ENCODE data around the gene AP4S1. TPM values are rescaled to one million over a fixed set of nuclear protein-coding genes. Genes with fewer than 3 reads are reported as not detected.

AP4S1 gene
- total RNA-seq, 1 donor from 2014 or later: 11.4 TPM

- Mint-ChIP-seq H3K9me3 (no peaks in the 10 kb centered on the region), H3K4me3 (no peak overlapping the region), H3K4me1 (ENCODE audit: unreplicated experiment) (peaks cover 21% of the 10 kb centered on the region), H3K27ac (no peak overlapping the region), H3K36me3 (peaks cover 21% of the 10 kb centered on the region), H3K27me3 (no peaks in the 10 kb centered on the region)
- DNase-seq (ENCODE audit: extremely low spot score, unreplicated experiment): no peak
- no peak for TF ChIP-seq CTCF (conservative IDR thresholded peaks at IDR 0.05)
Observed at GRCh38 chr14:31022386-31022785, 3.1 kb upstream of the AP4S1 start.

- Mint-ChIP-seq H3K4me1 (ENCODE audit: unreplicated experiment) (peaks cover 24% of the 10 kb centered on the region), H3K9me3 (no peaks in the 10 kb centered on the region), H3K36me3 (peaks cover 18% of the 10 kb centered on the region), H3K27ac (peak overlapping the region; percentile 5), H3K27me3 (no peaks in the 10 kb centered on the region), H3K4me3 (peak overlapping the region; percentile 78)
- no peak for TF ChIP-seq CTCF (conservative IDR thresholded peaks at IDR 0.05)
- no peak for DNase-seq (ENCODE audit: extremely low spot score, unreplicated experiment)
Observed at GRCh38 chr14:31024010-31024480, 1.4 kb upstream of the AP4S1 start.

GRCh38 chr14:31024577-31025366, 677 bp upstream of the AP4S1 start:
- peaks cover 18% of the 10 kb centered on the region for H3K36me3 Mint-ChIP-seq
- peak overlapping the region; percentile 96 for H3K4me3 Mint-ChIP-seq
- TF ChIP-seq CTCF (conservative IDR thresholded peaks at IDR 0.05): no peak
- H3K4me1 Mint-ChIP-seq (ENCODE audit: unreplicated experiment): peaks cover 26% of the 10 kb centered on the region
- peak overlapping the region; percentile 94 for H3K27ac Mint-ChIP-seq
- DNase-seq (ENCODE audit: extremely low spot score, unreplicated experiment): no peak
- H3K27me3 Mint-ChIP-seq: no peaks in the 10 kb centered on the region
- no peaks in the 10 kb centered on the region for H3K9me3 Mint-ChIP-seq

- Mint-ChIP-seq H3K27ac (peak within 1 kb of the TSS; percentile 99), H3K4me3 (peak within 1 kb of the TSS; percentile 97), H3K4me1 (ENCODE audit: unreplicated experiment) (peaks cover 26% of the 10 kb centered on the region), H3K27me3 (no peaks in the 10 kb centered on the region), H3K9me3 (no peaks in the 10 kb centered on the region), H3K36me3 (peaks cover 13% of the 10 kb centered on the region)
- DNase-seq (ENCODE audit: extremely low spot score, unreplicated experiment): no peak
- TF ChIP-seq CTCF (conservative IDR thresholded peaks at IDR 0.05): no peak
Observed at GRCh38 chr14:31026077-31026449, 614 bp downstream of the AP4S1 start, which contains the start of gene STRN3. Gene STRN3 (minus strand): TSS chr14:31026379. CDS start chr14:31026185, 194 bp downstream.

GRCh38 chr14:31026450-31027235, 1.2 kb downstream of the AP4S1 start:
- Mint-ChIP-seq H3K4me1 (ENCODE audit: unreplicated experiment) (peaks cover 29% of the 10 kb centered on the region), H3K4me3 (peak overlapping the region; percentile 97), H3K36me3 (peaks cover 8% of the 10 kb centered on the region), H3K9me3 (no peaks in the 10 kb centered on the region), H3K27ac (peak overlapping the region; percentile 99), H3K27me3 (no peaks in the 10 kb centered on the region)
- peak; percentile 97 for DNase-seq (ENCODE audit: extremely low spot score, unreplicated experiment)
- TF ChIP-seq CTCF (conservative IDR thresholded peaks at IDR 0.05): no peak

All from type B pancreatic cell (in vitro differentiated cells).